Osteocyte (in vitro differentiated cells): ENCODE results near the gene PTPA. TPM values are rescaled to one million over a fixed set of nuclear protein-coding genes. Genes with fewer than 3 reads are reported as not detected.

Experiments
- DNase-seq: peaks from one replicate; pipeline ENCODE4 v3.0.0; 2021; ENCODE audit warnings: mixed read lengths; ENCODE audit not compliant: unreplicated experiment; ENCODE audit errors: extremely low spot score
- H3K27ac Mint-ChIP-seq: one replicate; pipeline ENCODE4 v1.8.0; 2021; ENCODE audit warnings: mild to moderate bottlenecking, mixed read lengths; ENCODE audit not compliant: unreplicated experiment
- H3K27me3 Mint-ChIP-seq: one replicate; pipeline ENCODE4 v1.8.0; 2021; ENCODE audit warnings: mixed read lengths; ENCODE audit not compliant: unreplicated experiment
- H3K36me3 Mint-ChIP-seq: one replicate; pipeline ENCODE4 v1.8.0; 2021; ENCODE audit warnings: mixed read lengths; ENCODE audit not compliant: unreplicated experiment
- H3K4me1 Mint-ChIP-seq: one replicate; pipeline ENCODE4 v1.8.0; 2021; ENCODE audit warnings: mixed read lengths; ENCODE audit not compliant: unreplicated experiment
- H3K4me3 Mint-ChIP-seq: one replicate; pipeline ENCODE4 v1.8.0; 2021; ENCODE audit warnings: mild to moderate bottlenecking, moderate library complexity, mixed read lengths; ENCODE audit not compliant: unreplicated experiment
- H3K9me3 Mint-ChIP-seq: one replicate; pipeline ENCODE4 v1.8.0; 2021; ENCODE audit warnings: mixed read lengths; ENCODE audit not compliant: unreplicated experiment
- total RNA-seq: library from RNA; stranded (reverse); gene quantifications from 2 replicates; pipeline ENCODE4 v1.2.1, GENCODE V29; 2021
- TF ChIP-seq, protein P1 (sequence below): fragments of 200-600 bp; sonication (generic); IDR thresholded peaks from 2 replicates; pipeline ENCODE4 v1.5.0; 2021; ENCODE audit warnings: antibody characterized with exemption, mild to moderate bottlenecking, moderate library complexity

Gene PTPA
- total RNA-seq, 1 donor from 2014 or later = 140 TPM

DNA sequence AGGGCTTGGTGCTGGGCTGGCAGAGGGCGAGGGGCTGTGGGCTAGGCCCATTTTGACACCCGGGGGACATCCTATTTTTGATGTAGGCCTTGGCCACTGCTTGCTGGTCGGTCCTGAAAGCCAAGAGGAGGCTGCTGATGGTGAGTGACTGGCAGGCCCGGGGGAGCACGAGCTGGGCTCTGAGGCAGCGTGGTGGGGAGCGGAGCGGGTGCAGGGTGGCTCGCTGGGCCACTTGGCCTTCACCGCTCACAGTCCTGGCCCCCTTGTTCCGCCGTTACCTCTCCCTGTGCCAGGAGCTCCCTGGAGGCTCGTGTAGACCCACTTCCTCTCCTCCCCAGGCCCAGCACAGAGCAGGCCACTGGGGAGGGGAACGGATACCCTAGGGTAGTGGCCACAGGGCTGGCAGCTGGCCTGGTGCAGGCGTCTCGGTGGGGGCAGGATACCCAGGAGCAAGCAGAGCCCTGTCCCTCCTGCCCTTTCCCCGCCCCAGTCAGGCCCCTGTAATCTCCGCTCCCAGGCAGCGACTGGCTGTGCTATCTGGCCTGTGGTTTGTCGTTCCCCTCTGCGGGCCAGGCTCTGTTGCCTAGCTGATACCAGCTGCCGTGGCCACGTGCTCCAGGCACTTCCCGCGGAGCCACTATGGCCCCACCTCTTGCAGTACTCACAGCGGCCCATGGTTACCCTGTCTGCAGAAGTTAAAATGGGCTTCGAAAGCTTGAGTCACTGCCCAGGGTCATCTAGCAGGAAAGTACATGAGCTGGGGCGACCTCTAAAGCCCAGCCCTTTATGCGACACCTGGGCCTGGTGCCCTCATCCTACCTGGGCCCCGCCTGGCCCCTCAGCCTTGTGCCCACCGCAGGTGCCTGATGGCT is 42.0 kb upstream of the PTPA start:
- no peak for DNase-seq
- Mint-ChIP-seq H3K4me1 (no peaks in the 10 kb centered on the region), H3K36me3 (peaks cover 14% of the 10 kb centered on the region), H3K27me3 (no peaks in the 10 kb centered on the region), H3K9me3 (no peaks in the 10 kb centered on the region), H3K4me3 (no peak overlapping the region), H3K27ac (no peak overlapping the region)
- TF ChIP-seq, protein P1, sequence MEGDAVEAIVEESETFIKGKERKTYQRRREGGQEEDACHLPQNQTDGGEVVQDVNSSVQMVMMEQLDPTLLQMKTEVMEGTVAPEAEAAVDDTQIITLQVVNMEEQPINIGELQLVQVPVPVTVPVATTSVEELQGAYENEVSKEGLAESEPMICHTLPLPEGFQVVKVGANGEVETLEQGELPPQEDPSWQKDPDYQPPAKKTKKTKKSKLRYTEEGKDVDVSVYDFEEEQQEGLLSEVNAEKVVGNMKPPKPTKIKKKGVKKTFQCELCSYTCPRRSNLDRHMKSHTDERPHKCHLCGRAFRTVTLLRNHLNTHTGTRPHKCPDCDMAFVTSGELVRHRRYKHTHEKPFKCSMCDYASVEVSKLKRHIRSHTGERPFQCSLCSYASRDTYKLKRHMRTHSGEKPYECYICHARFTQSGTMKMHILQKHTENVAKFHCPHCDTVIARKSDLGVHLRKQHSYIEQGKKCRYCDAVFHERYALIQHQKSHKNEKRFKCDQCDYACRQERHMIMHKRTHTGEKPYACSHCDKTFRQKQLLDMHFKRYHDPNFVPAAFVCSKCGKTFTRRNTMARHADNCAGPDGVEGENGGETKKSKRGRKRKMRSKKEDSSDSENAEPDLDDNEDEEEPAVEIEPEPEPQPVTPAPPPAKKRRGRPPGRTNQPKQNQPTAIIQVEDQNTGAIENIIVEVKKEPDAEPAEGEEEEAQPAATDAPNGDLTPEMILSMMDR = no peak

- no peaks in the 10 kb centered on the region for H3K9me3 Mint-ChIP-seq
- no peaks in the 10 kb centered on the region for H3K4me1 Mint-ChIP-seq
- TF ChIP-seq, protein P1 = no peak
- no peaks in the 10 kb centered on the region for H3K27me3 Mint-ChIP-seq
- no peak overlapping the region for H3K27ac Mint-ChIP-seq
- no peak for DNase-seq
- H3K4me3 Mint-ChIP-seq = no peak overlapping the region
- H3K36me3 Mint-ChIP-seq = peaks cover 12% of the 10 kb centered on the region
These were observed 41.2 kb upstream of the PTPA start for GRCh38 chr9:129069862-129070641.

- no peak for DNase-seq
- Mint-ChIP-seq H3K27me3 (no peaks in the 10 kb centered on the region), H3K4me3 (no peak overlapping the region), H3K9me3 (no peaks in the 10 kb centered on the region), H3K27ac (no peak overlapping the region), H3K4me1 (no peaks in the 10 kb centered on the region), H3K36me3 (peaks cover 9% of the 10 kb centered on the region)
- TF ChIP-seq, protein P1 = no peak
These were observed 40.3 kb upstream of the PTPA start for GRCh38 chr9:129070696-129071525.

- no peak overlapping the region for H3K27ac Mint-ChIP-seq
- H3K4me1 Mint-ChIP-seq = no peaks in the 10 kb centered on the region
- no peak overlapping the region for H3K4me3 Mint-ChIP-seq
- no peaks in the 10 kb centered on the region for H3K9me3 Mint-ChIP-seq
- DNase-seq = no peak
- H3K36me3 Mint-ChIP-seq = peaks cover 8% of the 10 kb centered on the region
- H3K27me3 Mint-ChIP-seq = no peaks in the 10 kb centered on the region
- TF ChIP-seq, protein P1 = no peak
These were observed 39.6 kb upstream of the PTPA start for GRCh38 chr9:129071526-129072126.
